Adrenal gland (tissue), 12 donors: ENCODE measurements around the gene PTPN20. TPM values are rescaled to one million over a fixed set of nuclear protein-coding genes. Genes with fewer than 3 reads are reported as not detected.

Experiments used
- DNase-seq, 7 donors: peaks; one replicate each; pipeline ENCODE4 v3.0.0-alpha.2; 2019 to 2020
- H3K27ac ChIP-seq, 5 donors: fragments of 200-600 bp; sonication (generic) in 4 of 5; 1 replicate in 3 of 5; 2 replicates in 2 of 5; pipeline versions ENCODE4 v1.5.1 to v1.8.0; 2016 to 2020; ENCODE audit warnings: mild to moderate bottlenecking in 1 of 5
- H3K27me3 ChIP-seq: fragments of 200-600 bp; 2 replicates; pipeline ENCODE4 v1.8.0; 2021
- H3K36me3 ChIP-seq, 2 donors: fragments of 200-600 bp; replicated peaks in 1 of 2; 1 replicate in 1 of 2; 2 replicates in 1 of 2; pipeline versions ENCODE4 v1.5.1 to v1.8.0; 2018 to 2022
- H3K4me1 ChIP-seq, 2 donors: fragments of 200-600 bp; replicated peaks in 1 of 2; 1 replicate in 1 of 2; 2 replicates in 1 of 2; pipeline versions ENCODE4 v1.5.1 to v1.8.0; 2018 to 2021
- H3K4me3 ChIP-seq, 4 donors: fragments of 200-600 bp; sonication (generic) in 3 of 4; one replicate each; pipeline ENCODE4 v1.5.1; 2016 to 2018
- H3K9me3 ChIP-seq, 3 donors: fragments of 200-600 bp; sonication (generic) in 1 of 3; replicated peaks in 1 of 3; 1 replicate in 2 of 3; 2 replicates in 1 of 3; pipeline versions ENCODE4 v1.5.1 to v1.8.0; 2016 to 2021
- POLR2A ChIP-seq, 2 donors: fragments of 450-650 bp; IDR thresholded peaks; one replicate each; pipeline ENCODE4 v1.6.1; 2017; ENCODE audit warnings: antibody characterized with exemption in 2 of 2, mild to moderate bottlenecking in 2 of 2, moderate library complexity in 1 of 2
- WGBS, 4 donors: extraction: QIAGEN DNeasy Blood & Tissue Kit in 2 of 4; methylation state at CpG; one replicate each; pipeline versions ENCODE4 v1.1.5 to v1.1.7; 2013 to 2017; 5-methylcytosine and 5-hydroxymethylcytosine counted together
- intact Hi-C, 2 donors: fragments of 100-400 bp; cut with DNase I; formaldehyde crosslinking; loops; one replicate each; pipeline versions ENCODE4 v1.14.1 to v1.15.0; 2022 to 2023
- polyA plus RNA-seq, 3 donors: library from polyadenylated mRNA; stranded (reverse); fragments of 200-250 nt in 2 of 3; fragments of 350-450 nt in 1 of 3; fragmentation: Illumina TruSeq in 1 of 3; extraction: RNeasy Lipid Tissue Mini Kit (QIAGEN cat#74804) in 1 of 3; gene quantifications; one replicate each; pipeline ENCODE4 v1.2.3, GENCODE V29; 2013 to 2014
- total RNA-seq, 9 donors: library from RNA; depleted of rRNA in 4 of 9; stranded (reverse); fragments of >200 nt in 4 of 9; fragments of 120-200 nt in 1 of 9; fragmentation: NEBNext Ultra II Directional in 1 of 9; extraction: Animal tissue kit (Norgen Biotek cat#: 25700) in 1 of 9; gene quantifications; one replicate each; pipeline versions ENCODE4 v1.1.0 to v1.2.4, GENCODE V29; 2013 to 2023
- TF ChIP-seq, protein P1 (sequence below), 6 experiments: fragments of 450-650 bp in 4 of 6; fragments of 200-600 bp in 2 of 6; sonication (generic) in 1 of 6; IDR thresholded peaks; 1 replicate in 5 of 6; 2 replicates in 1 of 6; pipeline versions ENCODE4 v1.5.1 to v1.8.0; 2016 to 2021; ENCODE audit warnings: antibody characterized with exemption in 6 of 6, mild to moderate bottlenecking in 2 of 6, moderate library complexity in 1 of 6
- donor health status: healthy with polysubstance abuse.
- donor health status: Bipolar disorder and iron deficiency.
- donor health status: DM: yes; HTN: yes; CAD: no.
- donor health status: DM: no; HTN: no; CAD: no.
- donor health status: DM: no; HTN: no; CAD: no.
- donor health status: DM: yes; HTN: yes; CAD: no.

Gene PTPN20
- total and polyA plus RNA-seq, 12 donors: 3.2 to 27.2 (median 11.2) TPM

DNA sequence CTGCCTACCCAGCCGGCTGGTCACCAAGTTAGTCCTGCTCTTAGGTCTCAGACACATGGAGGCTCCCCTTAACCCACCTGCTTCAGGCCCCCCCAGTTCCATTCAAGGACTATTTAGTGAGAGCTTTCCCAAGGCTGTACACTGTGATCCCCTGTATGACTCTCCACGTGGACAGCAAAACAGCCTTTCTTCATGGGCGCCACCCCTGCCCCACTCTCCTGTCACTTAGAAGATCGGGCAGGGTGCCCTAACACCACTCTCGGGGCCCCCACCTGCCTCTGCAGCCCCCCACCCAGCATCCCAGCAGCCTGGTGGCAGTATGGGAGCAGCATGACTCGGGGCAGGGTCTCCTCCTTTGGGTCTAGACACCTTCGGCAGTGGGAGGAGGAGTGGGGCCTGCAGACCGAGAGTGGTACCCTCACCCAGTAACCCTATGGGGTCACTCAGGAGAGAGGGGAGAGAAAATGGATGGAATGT is 116.6 kb downstream of the PTPN20 start:
- Histone ChIP-seq H3K9me3 (no peaks in the 10 kb centered on the region), H3K27ac (no peak overlapping the region), H3K4me3 (no peak overlapping the region), H3K27me3 (no peaks in the 10 kb centered on the region), H3K4me1 (no peaks in the 10 kb centered on the region), H3K36me3 (no peaks in the 10 kb centered on the region)
- WGBS, 4 donors: 78 to 84% (median 79%) methylated on average over 7 to 8 of the region's 8 CpGs
- TF ChIP-seq POLR2A (IDR thresholded peaks at IDR 0.05): no peak
- TF ChIP-seq, protein P1, sequence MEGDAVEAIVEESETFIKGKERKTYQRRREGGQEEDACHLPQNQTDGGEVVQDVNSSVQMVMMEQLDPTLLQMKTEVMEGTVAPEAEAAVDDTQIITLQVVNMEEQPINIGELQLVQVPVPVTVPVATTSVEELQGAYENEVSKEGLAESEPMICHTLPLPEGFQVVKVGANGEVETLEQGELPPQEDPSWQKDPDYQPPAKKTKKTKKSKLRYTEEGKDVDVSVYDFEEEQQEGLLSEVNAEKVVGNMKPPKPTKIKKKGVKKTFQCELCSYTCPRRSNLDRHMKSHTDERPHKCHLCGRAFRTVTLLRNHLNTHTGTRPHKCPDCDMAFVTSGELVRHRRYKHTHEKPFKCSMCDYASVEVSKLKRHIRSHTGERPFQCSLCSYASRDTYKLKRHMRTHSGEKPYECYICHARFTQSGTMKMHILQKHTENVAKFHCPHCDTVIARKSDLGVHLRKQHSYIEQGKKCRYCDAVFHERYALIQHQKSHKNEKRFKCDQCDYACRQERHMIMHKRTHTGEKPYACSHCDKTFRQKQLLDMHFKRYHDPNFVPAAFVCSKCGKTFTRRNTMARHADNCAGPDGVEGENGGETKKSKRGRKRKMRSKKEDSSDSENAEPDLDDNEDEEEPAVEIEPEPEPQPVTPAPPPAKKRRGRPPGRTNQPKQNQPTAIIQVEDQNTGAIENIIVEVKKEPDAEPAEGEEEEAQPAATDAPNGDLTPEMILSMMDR (IDR thresholded peaks at IDR 0.05): no peak
- DNase-seq: peak in 4 of 7 donors; percentile 5 to 37 (median 10)
- intact Hi-C loops: loop anchor here in 1 of 2 donors (5.0 kb wide), 1 partner anchor 279 kb away; no protein-coding TSS in a partner anchor

DNA sequence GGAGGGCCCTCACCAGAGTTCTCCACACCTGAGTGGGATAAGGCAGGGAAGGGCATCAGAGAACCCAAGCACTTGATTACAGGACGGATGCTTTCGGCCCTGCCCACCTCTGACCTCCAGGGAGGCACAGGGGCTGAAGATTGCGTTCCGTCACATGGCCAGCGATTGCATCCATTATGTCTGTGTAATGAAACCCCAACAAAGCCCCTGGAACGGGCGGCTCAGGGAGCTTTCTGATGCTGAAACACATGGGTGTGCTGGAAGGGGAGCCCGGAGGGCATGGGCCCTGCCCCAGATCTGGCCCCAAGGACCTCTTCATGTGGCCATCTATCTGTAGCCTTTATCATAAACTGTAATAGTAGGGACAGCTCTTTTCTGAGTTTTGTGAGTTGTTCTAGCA is 117.2 kb downstream of the PTPN20 start:
- peak in 3 of 7 donors; percentile 9 to 45 (median 15) for DNase-seq
- 93 to 96% (median 95%) methylated on average over 7 to 8 of the region's 8 CpGs for WGBS, 4 donors
- no peaks in the 10 kb centered on the region for H3K36me3 ChIP-seq
- H3K4me1 ChIP-seq: no peaks in the 10 kb centered on the region
- intact Hi-C loops: loop anchor here in 1 of 2 donors (5.0 kb wide), 1 partner anchor 279 kb away; no protein-coding TSS in a partner anchor
- no peaks in the 10 kb centered on the region for H3K27me3 ChIP-seq
- TF ChIP-seq POLR2A (IDR thresholded peaks at IDR 0.05): no peak
- TF ChIP-seq, protein P1 (IDR thresholded peaks at IDR 0.05): no peak
- no peaks in the 10 kb centered on the region for H3K9me3 ChIP-seq
- H3K4me3 ChIP-seq: no peak overlapping the region
- no peak overlapping the region for H3K27ac ChIP-seq

- no peak overlapping the region for H3K4me3 ChIP-seq
- H3K4me1 ChIP-seq: no peaks in the 10 kb centered on the region
- TF ChIP-seq, protein P1 (IDR thresholded peaks at IDR 0.05): no peak
- no peak for TF ChIP-seq POLR2A (IDR thresholded peaks at IDR 0.05)
- 87 to 93% (median 89%) methylated on average over 13 of the region's 13 CpGs for WGBS, 4 donors
- no peaks in the 10 kb centered on the region for H3K27me3 ChIP-seq
- no peaks in the 10 kb centered on the region for H3K9me3 ChIP-seq
- no peaks in the 10 kb centered on the region for H3K36me3 ChIP-seq
- intact Hi-C loops: loop anchor here in 1 of 2 donors (5.0 kb wide), 1 partner anchor 278 kb away; no protein-coding TSS in a partner anchor
- peak in 4 of 7 donors; percentile 3 to 15 (median 8) for DNase-seq
- H3K27ac ChIP-seq: no peak overlapping the region
These were observed 118.2 kb downstream of the PTPN20 start for GRCh38 chr10:47029181-47030009.

GRCh38 chr10:47030191-47030703 is 119.0 kb downstream of the PTPN20 start:
- Histone ChIP-seq H3K9me3 (no peaks in the 10 kb centered on the region), H3K4me3 (no peak overlapping the region), H3K36me3 (no peaks in the 10 kb centered on the region), H3K4me1 (no peaks in the 10 kb centered on the region), H3K27ac (no peak overlapping the region), H3K27me3 (no peaks in the 10 kb centered on the region)
- TF ChIP-seq, protein P1 (IDR thresholded peaks at IDR 0.05): no peak
- no peak for TF ChIP-seq POLR2A (IDR thresholded peaks at IDR 0.05)
- DNase-seq: peak in 3 of 7 donors; percentile 6 to 41 (median 13)
- WGBS, 4 donors: 88 to 93% (median 92%) methylated on average over 5 to 10 of the region's 10 CpGs
- intact Hi-C loops: no loop called here
